GM21786 (cell line): ENCODE measurements around the gene SLC22A4.
A peak's percentile ranks its signal among the peaks of the same experiment; 100 is the strongest.

Experiments
- ATAC-seq: cut with Tn5 transposase; IDR thresholded peaks from one replicate; pipeline ENCODE4 v1.9.1; 2021; ENCODE audit not compliant: unreplicated experiment

Gene SLC22A4

DNA sequence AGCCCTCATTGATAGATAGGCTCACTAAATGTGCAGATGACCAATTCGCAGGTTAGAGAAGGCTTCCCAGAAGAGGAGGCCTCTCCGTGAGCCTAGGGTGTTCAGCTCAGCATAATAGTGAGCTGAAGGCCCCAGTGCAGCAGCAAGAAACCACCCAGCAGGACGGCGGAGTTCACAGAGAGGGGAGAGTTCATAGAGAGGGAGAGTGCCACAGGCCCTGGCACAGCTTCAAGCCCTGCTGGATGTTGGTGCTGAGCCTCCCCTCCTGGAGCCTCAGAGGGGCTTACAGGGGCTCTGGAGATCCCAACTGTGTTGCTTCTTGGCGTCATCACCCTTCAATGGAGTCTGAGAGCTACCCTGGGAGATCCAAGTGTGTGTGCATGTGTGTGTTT lies 77.4 kb downstream of the SLC22A4 start:
- ATAC-seq = no peak

DNA sequence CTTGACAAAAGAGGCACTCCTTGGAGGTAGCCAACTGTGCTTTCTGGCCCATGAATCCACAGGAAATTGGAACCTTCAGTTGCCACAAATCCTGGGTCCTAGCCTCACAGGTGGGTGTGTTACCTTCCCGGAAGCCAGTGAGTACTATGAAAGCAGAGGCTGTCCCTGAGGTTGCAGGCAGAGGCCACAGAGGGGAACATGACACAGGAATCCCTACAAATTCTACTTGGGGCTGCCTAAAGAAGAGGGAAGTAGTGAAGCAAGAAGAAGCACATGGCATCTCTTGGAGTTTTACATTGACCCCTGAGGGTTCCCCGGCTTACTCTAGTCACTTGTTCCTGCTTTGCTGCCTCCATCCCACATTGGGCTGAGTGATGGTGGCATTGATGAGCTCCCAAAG lies 77.9 kb downstream of the SLC22A4 start:
- no peak for ATAC-seq

DNA sequence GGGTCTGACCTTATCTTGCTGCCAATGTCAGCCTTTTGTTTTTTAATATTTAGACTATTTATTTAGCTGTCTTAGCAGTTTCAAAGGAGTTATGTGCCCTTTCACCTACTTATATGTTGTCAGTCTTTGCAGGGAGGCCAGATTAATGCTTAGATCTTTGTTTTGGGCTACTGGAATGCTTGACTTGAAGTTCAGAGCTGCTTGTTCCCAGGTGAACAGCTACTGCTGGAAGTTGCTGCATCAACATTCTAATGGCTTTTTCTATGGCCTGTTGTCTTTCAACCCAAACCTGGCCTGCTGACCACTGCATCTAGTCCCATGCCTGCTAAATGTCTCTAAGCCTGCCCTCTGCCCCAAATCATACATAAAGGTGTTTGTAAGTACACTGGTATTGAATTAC lies 78.3 kb downstream of the SLC22A4 start:
- no peak for ATAC-seq

DNA sequence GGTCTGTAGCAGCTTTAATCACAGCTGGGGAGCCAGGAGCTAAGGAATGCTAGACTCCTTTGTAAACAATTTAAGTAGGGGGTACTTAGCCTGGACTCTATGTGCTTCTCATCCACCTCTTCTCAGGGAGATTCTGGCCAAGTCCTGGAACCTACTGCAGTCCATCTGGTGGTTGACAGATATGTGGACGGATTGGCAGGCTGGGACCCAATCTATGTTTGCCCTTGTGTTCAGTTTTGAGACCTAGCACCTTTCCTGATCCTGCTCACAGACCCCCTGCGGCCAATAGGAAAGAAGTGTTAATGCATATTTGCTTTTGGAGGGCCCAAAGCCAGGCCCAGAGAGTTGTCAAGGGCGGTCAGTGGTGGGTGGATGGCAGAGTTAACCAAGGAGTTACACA lies 81.8 kb downstream of the SLC22A4 start:
- no peak for ATAC-seq

DNA sequence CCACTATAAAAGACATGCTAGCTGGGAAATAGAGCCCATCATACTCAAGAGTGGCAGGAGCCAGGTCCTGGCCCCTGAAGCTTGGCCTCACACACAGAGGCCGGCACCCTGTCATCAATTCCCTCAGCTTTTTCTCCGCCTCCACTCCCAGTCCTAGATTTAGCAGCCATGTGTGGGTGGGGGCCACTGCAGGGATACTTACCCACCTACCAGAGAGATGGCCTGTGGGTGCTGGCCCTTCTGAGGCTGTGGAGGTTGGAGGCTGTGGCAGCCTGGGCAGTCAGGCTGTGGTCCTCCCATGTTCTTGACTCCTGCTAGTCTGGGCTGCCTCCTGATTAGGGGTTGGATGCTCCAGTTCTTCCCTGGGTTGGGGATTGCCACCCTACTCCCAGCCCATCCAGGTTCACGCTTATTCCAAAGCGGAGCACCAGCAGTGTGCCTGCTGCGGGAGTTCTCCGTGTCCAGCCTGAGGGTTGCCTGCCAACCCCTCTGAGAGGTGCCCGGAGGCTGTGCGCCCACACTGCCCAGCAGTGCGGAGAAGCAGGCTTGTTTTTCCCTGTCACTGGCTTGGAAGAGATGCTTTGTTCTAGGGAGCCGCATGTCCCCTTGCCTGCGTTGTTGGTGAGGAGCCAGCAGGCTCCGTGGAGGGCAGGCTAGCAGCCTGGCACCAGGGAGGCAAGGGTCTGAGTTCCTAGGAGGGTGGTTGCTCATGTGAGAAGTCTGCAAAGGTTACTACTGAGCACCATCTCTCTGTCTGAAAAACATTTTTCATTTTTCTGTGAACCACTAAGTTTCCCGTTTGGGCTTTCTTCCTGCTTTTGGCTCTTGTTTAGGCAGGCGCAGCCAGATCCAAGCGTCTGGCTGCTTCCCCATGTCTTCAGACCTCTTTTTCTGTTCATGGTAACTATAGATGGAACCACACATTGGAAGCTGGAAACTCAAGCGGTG lies 82.8 kb downstream of the SLC22A4 start:
- ATAC-seq = no peak

DNA sequence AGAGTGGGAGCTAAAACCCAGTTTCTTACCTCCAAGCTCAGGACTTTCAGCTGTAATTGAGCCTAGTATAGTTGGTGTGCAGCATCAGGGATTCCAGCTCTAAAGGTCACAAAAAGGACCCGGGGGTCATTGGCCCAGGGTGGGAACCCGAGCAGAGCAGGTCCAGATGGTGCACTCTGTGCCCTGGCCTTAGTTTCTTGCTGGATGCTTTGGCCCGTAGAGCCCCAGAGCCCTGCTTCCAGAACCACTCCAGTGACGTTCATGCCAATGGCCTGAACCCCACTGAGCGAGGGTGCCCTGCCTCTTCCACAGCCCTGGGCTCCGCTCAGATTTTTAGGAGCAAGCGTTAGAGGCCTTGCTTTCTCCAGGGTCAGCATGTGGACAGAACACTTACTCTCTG lies 83.5 kb downstream of the SLC22A4 start:
- ATAC-seq = no peak

GRCh38 chr5:132378580-132378979 lies 84.4 kb downstream of the SLC22A4 start:
- ATAC-seq = no peak

DNA sequence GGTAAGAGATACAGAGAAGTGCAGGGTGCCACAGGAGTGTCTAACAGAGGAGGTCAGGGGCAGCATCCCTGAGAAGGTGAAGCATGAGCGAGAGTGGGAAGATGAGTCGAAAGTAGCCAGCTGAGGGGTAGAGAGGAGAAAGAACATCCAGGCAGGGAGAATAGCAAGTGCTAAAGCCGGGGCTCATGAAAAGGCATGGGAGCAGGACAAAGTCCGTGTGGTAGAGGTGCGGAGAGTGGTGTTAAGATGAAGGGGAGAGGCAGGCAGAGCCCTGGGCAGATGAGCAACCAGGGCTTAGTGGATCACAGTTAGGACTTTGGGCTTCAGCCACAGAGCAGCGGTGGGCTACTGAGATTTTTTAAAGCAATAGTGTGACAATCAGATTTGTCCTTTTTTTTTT lies 85.9 kb downstream of the SLC22A4 start:
- no peak for ATAC-seq

DNA sequence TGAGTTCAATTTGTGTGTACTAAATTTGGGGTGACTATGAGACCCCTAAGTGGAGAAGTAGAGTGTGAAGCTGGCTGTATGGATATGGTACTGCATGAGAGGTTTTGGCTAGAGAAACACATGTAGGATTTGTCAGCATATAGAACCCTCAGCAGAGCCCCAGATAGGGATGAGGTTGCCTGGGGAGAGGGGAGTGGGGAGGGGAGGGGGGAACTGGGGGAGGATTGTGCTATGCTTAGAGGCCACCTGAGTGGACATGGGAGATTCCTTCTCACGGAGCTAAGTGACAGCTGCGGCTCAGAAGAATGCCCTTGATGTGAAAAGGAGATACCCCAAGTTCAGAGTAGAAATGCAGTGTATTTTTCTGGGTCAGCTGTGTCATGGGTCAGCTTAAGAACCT lies 86.5 kb downstream of the SLC22A4 start:
- no peak for ATAC-seq

DNA sequence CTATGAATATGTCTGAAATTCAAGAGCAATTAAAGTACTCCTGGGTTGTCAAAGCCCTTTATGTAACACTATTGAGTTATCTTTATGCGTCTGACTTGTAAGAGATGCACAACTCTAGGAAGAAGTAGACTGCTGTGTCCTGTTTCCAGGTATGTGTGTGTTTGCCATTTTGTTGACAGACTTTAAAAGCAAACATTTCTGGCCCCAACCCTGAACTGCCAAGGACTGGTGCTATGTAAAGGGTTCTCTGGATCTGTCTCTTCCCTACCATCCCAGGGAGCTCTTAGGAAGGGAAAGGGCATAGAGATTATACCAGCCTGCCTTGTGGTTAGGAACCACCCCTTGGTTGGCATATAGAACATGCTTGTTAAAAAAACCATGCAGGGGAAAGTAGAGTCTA lies 87.4 kb downstream of the SLC22A4 start:
- ATAC-seq = no peak

DNA sequence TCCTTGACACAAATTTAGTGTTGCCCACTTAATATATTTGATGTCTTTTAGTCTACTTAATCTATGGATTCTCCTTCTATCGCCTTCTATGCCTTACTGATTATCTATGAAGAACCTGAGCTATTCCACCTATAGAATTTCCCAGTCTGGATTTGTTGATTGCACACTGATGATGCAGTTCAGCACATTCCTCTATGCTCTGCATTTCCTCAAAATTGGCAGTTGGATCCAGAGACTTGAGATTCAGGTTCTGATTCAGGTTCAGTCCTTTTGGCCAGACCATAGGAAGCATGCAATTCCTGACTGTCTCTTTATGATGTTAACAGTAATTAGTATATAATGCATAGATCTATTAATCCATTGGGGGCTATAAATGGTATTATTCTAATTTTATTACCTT lies 89.1 kb downstream of the SLC22A4 start:
- no peak for ATAC-seq

DNA sequence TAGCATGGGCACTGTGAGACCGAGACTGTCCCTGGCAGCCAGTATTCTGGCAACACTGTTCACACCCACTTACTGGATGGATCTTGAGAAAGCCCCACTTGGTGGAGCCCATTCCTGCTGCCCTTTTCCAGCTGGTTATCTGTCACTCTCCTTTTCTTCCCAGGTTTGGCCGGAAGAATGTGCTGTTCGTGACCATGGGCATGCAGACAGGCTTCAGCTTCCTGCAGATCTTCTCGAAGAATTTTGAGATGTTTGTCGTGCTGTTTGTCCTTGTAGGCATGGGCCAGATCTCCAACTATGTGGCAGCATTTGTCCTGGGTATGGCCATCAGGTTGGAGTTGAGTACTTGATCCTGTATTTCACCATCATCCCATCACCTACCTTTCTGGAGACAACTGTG lies 89.8 kb downstream of the SLC22A4 start:
- ATAC-seq = no peak

DNA sequence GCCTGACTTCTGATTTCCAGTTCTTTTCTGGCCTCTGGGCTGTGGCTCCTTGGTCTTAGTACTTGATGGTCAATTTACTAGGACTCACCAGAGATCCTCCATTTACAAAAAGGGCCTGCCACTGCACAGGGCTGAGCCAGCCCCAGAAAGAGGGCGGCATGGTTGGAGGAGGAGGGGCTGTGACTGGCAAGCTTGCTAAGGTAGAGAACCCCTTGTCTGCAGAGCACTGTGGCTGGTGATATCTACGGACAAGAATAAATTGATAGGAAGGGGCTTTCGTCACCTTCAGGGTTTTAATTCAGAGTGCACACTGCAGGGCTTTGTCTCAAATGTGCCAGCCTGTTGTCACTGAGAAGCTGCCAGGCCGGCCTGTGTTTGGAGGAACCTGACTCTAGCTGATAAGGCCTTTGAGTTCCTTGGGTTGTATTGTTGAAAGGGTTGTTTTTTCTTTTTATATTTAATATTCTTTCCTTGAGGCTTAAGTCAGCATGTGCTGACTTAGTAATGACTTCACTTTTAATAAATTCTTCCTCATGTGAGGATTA lies 90.4 kb downstream of the SLC22A4 start:
- ATAC-seq = no peak

GRCh38 chr5:132385326-132386105 lies 91.3 kb downstream of the SLC22A4 start:
- no peak for ATAC-seq

GRCh38 chr5:132386644-132387286 lies 92.6 kb downstream of the SLC22A4 start:
- peak; percentile 76 for ATAC-seq

- ATAC-seq = no peak
Observed at GRCh38 chr5:132387640-132388117, 93.5 kb downstream of the SLC22A4 start.

GRCh38 chr5:132388244-132389050 lies 94.3 kb downstream of the SLC22A4 start:
- ATAC-seq = no peak

DNA sequence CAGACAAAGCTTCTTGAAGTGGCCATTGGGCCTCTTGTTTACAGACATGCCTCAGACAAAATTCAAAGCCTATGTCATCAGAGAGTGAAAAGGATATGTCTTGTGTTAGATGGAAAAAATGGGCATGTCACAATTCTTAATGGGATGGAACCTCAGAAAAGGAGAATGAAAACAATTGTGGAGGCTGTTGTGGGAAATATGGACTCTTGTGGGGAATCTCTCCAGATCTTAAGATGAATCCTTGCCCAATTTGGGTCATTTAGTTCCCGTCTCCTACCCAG lies 94.8 kb downstream of the SLC22A4 start:
- no peak for ATAC-seq

DNA sequence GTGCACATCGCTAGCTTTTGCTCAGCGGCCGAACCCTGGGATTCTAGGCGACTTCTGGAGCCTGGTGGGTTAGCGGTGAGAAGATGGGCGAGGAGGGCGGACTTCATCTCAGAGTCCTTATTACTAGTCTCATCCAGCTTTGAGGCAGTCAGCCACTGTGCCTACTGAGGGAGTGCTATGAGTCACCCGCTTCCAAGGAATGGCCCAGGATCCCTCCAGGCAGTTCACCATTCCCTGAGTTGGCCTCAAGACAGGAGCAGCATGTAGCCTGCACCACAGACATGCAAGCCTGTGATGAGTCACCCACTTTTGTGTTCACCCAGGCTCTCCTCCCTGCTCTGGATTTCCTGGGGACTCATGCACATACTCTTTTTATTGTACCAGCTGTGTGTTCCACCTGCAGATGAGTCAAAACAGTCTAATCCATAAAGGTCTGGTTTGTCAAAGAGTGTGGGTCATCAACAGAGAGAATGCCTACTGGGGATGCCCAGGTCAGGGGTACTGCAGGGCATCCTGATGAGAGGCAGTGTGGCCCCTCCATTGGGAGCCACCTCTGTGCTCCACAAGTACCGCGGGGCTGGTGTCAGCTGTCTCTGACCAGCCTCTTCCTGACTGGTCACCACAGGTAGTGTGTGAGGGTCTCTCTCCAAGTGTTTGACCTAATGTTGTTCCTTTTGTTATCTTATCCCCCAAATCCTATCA lies 95.5 kb downstream of the SLC22A4 start:
- no peak for ATAC-seq

DNA sequence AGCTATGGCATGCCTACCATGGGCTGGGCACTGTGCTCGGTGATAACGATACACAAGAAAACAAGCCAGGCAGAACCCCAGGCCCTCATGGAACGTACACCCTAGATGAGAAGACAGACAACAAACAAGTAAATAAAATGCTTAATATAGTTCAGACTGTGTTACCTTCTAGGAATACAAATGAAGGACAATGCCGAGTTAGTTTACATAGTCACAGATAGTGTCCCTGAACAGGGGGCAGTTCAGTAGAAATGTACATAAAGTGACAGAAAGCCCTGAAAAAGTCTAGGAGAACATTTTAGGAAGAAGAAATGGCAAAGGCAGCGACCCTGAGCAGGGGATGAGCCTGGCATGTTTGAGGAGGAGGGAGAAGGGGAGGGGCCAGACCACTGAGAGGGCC lies 97.1 kb downstream of the SLC22A4 start:
- ATAC-seq = no peak
